NCI-H1105 treated with DMSO at 0.1 percent for 48 hours (cell line): ENCODE measurements around the gene EXOC3L2.
"Not testable (repeated sequence)": the region's sequence is repeated elsewhere in the genome, so short reads cannot be mapped to it uniquely, and the experiment has no call there.

Experiments
- DNase-seq: peaks from one replicate; lab custom pipeline; 2025; lab: John Stamatoyannopoulos, UW

Gene EXOC3L2

DNA sequence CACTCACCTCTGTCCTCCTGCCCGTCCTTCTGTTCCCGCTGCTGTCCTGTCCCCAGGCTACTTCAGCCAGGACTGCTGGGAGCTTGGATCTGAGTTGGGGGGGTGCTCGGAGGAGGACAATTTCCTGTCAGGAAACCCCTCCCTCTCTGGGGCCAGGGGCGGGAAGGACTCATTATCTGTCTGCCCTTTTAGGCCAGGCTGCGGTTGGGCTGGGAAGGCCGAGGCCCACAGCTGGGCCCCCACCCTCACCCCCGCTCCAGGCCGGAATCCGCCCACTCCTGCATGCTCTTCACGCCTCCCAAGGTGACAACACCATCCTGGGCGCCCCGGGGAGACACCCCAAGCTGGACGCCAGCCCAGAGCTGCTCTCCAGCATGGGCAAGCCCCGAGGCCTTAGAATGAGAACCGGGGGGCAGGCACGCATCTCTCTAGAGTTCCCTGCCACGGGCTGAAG lies at the start of gene EXOC3L2:
TSS of gene EXOC3L2 (minus strand) at position 74 of the 454 bp plus-strand sequence. CDS start 6,362 bp downstream, outside the sequence.
- no peak for DNase-seq

DNA sequence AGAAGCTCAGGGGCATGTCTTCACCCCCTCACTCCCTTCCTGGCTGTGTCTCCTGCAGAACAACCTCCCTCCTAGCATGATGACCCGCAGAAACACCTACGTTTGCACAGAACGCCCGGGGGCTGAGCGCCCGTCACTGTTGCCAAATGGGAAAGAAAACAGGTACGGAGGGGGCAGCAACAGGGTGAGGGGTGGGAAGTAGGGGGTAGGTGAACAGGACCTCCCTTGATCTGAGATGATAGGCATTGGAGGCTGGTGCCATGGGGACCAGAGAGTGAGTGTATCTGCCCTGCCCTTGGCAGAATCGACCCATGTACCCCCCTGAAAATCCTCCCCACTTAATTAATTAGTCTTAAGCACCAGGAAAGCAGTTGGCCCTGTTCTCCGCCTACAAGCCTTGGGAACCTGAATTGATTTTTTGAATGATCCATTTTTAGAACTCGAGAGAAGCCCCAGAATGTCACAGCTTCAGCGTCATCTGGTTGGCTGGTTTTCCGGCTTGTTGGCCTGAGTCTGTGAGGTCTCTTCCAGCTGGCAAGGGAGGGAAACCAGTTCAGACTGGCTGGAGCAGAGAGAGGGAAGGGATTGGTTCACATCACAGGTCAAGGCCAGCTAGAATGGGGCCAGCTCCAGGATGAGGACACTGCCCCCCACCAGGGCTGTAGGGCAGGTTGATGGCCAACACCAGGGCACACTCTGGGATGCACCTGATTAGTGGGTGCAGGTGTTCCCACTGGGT lies 49.3 kb upstream of the EXOC3L2 start:
- no peak for DNase-seq

DNA sequence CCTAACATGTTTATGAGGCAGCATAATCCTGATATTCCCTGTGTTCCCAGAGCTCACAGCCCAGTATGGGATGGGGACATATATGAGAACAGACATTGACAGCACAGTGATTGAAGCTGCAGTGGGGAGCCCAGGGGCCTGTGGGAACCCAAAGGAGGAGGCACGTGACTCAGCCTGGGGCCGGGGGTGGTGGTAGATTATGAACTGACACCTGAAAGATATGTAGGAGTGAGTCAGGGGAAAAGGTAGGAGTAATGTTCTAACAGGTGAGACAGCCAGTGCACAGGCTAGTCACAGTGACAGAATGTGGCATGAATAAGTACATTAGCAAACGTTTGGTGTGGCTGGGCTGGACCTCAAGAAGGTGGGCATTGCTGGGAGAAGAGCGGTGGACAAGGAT lies 48.5 kb upstream of the EXOC3L2 start:
- DNase-seq, result no peak

DNA sequence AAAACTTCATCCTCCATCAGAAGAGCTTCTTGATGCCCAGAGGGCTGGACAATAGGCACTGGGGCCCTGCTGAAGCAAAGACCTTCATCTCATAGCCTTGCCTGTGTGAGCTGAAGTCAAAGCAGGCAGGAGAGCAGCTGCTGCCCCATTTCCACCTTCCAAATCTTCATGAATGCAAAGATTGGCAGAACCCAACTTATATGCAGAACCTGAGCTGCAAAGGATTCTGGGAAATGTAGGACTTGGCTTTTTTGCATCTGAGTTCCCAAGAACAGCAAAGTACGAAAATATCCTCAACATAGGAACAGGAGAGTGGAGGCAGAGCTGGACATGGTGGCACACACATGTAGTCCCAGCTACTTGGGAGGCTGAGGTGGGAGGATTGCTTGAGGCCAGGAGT lies 46.6 kb upstream of the EXOC3L2 start:
- no peak for DNase-seq

DNA sequence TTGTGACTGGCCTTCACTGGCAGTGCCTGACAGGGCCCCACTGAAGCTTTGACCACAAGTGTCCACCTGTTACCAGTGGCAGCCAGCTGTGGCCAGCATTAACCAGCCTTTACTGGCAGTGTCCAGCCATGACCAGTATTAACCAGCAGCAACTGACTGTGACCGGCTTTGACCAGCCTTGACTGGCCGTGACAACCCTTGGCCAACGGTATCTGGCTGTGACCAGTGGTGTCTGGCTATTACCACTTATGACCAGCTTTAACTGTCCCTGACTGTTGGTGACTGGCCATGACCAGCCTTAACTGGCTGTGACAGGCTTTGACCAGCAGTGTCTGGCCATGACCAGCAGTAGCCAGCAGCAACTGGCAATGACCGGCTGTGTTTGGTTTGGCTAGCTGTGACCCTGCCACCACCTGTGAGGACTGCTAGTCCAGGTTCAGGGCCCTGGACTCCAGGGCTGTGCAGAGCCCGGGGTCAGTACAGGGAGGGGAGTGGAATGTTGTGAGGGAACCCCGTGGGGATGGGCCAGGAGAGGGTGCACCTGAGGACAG lies 45.2 kb upstream of the EXOC3L2 start:
- DNase-seq, result no peak

- DNase-seq, result no peak
Measured at GRCh38 chr19:45283443-45284033, 38.3 kb upstream of the EXOC3L2 start.

- DNase-seq, result no peak
Measured at GRCh38 chr19:45280471-45280961, 35.3 kb upstream of the EXOC3L2 start.

DNA sequence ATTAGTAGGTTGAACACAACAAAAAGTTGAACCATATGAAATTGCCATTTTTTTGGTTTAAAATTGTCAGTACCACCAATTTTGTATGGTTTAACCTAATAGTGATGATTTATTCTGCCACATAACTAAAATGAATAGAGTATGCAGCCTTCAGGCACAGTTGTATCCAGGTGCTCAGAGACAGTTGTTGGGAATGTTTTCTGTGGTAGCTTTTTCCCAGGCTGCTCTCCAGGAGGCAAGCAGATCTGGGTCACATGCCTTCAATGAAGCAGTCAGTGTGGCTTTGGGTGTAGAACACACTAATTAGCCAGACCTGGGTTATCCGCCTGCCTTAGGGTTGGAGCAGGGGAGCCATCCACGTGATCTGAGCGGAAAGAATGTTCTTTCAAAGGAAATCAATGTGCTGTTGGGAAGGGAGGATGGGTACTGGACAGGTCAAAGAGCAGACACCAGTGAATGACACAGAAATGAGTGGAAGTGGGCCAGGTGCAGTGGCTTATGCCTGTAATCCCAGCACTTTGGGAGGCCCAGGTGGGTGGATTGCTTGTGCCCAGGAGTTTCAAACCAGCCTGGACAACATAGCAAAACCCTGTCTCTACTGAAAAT lies 34.5 kb upstream of the EXOC3L2 start:
- DNase-seq, result no peak

DNA sequence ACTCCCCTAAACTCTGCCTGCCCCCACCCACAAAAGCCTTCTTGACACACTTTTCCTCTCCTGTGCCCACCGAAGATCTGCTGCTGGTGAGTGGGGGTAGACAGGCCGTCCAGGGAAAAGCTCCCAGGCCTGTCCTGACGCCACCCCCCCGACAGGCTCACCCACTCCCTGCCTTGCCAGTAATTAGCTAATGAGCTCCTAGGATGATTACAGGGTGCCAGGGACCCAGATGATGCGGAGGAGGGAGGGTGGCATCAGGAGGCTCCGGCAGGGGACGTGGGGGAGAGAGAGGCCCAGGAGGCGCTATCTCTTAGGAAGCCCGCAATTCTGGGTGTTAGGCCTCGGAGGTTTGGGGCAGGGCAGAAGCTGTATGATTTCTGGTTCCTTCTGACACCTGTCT lies 32.9 kb upstream of the EXOC3L2 start:
- DNase-seq, result no peak

DNA sequence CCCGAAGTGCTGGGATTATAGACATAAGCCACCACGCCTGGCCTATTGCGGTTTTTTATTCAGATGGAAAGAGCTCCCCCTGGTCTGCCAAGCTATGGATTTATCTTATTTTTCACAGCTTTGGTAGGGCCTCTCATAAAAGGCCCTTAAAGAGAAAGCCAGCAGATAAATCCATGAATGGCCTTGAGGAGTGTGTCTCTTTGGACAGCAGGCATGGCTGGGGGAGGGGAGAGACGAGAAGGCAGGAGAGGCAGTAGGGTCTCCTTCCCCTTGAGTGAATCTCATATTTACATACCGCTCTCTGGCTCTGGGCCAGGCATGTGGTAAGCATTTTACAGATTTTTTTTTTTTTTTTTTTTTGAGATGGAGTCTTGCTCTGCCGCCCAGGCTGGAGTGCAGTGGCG lies 31.1 kb upstream of the EXOC3L2 start:
- peak; percentile 40 for DNase-seq

- DNase-seq, result peak; percentile 26
Measured at GRCh38 chr19:45275370-45275971, 30.3 kb upstream of the EXOC3L2 start.

DNA sequence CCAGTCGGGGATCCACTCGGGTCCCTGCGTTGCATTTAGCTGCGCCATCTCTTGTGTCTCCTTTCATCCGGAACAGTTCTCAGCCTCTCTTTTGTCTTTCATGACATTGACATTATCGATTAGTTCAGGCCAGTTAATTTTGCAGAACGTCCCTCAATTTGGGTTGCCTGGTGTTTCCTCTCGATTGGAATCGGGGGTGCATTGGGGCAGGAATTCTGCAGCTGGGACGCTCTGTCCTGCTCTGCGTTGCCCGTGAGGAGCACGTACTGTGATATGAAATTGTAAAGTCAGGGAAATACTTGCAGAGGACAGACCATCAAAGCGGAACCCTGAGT lies 28.3 kb upstream of the EXOC3L2 start:
- no peak for DNase-seq

DNA sequence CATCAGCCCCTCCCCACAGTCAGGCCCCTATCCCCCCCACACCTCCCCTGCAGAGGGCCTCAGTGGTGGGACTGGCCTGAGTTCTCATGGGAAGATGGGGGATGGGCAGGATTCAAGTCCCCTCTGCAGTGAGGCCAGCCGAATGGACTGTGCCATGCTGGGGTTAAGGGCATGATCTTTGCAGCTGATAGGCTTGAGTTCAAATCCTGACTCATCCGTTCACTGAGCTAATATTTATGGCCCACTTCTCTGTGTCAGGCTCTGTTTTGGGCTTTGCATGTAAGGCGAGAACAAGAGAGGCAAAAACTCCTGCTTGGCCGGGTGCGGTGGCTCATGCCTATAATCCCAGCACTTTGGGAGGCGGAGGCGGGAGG lies 26.5 kb upstream of the EXOC3L2 start:
- no peak for DNase-seq

GRCh38 chr19:45271098-45271734 lies 26.0 kb upstream of the EXOC3L2 start:
- no peak for DNase-seq

DNA sequence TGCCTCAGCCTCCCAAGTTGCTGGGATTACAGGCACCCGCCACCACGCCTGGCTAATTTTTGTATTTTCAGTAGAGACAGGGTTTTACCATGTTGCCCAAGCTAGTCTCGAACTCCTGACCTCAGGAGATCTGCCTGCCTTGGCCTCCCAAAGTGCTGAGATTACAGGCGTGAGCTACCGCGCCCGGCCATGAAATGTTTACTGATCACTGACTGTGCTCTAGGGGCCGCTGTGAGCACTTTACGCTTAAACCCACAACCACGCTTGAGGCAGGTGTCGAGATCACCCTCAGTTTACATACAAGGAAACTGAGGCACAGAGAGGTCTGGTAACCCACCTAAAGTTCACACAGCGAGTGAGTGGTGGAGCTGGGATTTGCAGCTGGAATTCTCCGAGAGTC lies 24.7 kb upstream of the EXOC3L2 start:
- DNase-seq, result not testable (repeated sequence)

DNA sequence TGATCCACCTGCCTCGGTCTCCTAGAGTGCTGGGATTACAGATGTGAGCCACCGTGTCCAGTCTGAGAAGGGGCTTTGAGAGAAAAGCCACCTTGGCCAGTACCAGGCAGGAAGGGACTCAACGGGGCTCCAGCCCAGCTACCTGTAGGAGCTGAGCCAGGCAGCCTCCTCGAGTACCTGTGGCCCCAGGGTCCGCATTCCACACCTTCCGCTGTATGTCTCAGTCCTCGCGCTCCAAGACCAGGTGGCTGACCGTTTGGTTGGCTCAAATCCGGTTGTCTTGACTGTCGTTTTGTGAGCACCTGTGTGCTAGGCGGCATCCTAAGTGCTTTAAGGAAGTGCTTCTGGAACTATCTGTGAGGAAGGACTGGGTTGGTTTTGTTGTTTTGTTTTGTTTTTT lies 22.1 kb upstream of the EXOC3L2 start:
- DNase-seq, result no peak

DNA sequence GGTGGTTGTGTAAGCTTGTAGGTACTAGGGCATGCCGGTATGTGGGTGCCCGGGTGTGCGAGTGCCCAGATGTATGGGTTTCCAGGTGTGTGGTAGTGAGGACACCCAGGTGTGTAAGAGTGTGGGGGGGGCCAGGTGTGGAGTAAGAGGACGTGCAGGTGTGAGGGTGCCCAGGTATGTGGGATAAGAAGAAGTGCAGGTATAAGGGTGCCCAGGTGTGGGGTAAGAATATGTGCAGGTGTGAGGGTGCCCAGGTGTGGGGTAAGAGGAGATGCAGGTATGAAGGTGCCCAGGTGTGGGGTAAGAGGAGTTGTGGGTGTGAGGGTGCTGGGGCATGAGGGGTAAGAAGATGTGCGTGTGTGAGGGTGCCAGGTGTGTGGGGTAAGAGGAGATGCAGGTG lies 20.2 kb upstream of the EXOC3L2 start:
- no peak for DNase-seq

GRCh38 chr19:45264781-45265317 lies 19.6 kb upstream of the EXOC3L2 start:
- DNase-seq, result no peak

- DNase-seq, result no peak
Measured at GRCh38 chr19:45263013-45263412, 17.8 kb upstream of the EXOC3L2 start.

GRCh38 chr19:45262570-45262969 lies 17.4 kb upstream of the EXOC3L2 start:
- no peak for DNase-seq

GRCh38 chr19:45258862-45259261 lies 13.7 kb upstream of the EXOC3L2 start:
- DNase-seq, result no peak

DNA sequence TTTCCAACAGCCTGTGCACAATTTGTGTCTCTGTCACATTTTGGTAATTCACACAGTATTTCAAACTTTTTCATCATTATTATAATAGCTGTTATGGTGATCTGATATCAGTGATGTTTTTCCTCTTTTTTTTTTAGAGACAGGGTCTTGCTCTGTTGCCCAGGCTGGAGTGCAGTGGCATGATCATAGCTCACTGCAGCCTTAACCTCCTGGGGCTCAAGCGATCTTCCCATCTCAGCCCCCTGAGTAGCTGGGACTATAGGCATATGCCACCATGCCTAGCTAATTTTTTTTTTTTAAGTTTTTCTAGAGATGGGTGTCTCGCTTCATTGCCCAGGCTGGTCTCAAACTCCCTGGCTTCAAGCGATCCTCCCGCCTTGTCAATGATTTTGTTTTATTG lies 11.6 kb upstream of the EXOC3L2 start:
- no peak for DNase-seq
